ENCODE measurements around the gene GLCCI1.

DNA sequence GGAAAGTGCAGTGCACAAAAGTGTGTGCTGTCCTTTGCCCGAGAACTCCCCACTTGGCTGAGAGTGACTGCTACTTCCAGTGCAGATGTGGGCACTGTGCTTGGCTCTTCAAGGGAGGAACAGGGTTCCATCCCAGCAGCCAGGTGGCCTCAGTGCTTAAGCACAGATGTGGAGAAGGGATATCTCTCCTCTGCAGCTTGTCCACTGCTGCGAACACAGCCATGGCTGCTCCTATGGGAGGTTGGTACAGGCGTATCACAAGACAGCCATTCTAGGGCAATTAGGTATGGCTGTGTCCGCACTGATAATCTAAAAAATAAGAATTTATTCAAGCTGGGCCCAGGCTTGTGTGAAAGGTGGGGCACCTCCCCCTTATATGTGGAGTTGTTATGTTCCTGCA is 66.6 kb downstream of the GLCCI1 start:
- TF ChIP-seq CTCF (optimal IDR thresholded peaks at IDR 0.05 in 1 of 3, IDR thresholded peaks at IDR 0.05 in 1 of 3, conservative IDR thresholded peaks at IDR 0.05 in 1 of 3; ENCODE audit: extremely low read depth in 1 of 3, insufficient read depth in 2 of 3, low read length in 3 of 3) (no peak), EZH2 (IDR thresholded peaks at IDR 0.05; ENCODE audit: low read length) (no peak)

Measured in keratinocyte (primary cell).